ENCODE data around the gene AP3D1. TPM values are rescaled to one million over a fixed set of nuclear protein-coding genes. Genes with fewer than 3 reads are reported as not detected.

AP3D1 gene
- total RNA-seq, 1 donor from 2014 or later: 169 TPM

- Mint-ChIP-seq H3K9me3 (ENCODE audit: unreplicated experiment) (no peaks in the 10 kb centered on the region), H3K36me3 (ENCODE audit: low read depth, unreplicated experiment) (peaks cover 27% of the 10 kb centered on the region), H3K27ac (ENCODE audit: unreplicated experiment) (no peak overlapping the region), H3K4me3 (ENCODE audit: unreplicated experiment) (no peak overlapping the region), H3K4me1 (ENCODE audit: unreplicated experiment) (peaks cover 17% of the 10 kb centered on the region), H3K27me3 (ENCODE audit: unreplicated experiment) (peaks cover 24% of the 10 kb centered on the region)
- TF ChIP-seq, protein P1, sequence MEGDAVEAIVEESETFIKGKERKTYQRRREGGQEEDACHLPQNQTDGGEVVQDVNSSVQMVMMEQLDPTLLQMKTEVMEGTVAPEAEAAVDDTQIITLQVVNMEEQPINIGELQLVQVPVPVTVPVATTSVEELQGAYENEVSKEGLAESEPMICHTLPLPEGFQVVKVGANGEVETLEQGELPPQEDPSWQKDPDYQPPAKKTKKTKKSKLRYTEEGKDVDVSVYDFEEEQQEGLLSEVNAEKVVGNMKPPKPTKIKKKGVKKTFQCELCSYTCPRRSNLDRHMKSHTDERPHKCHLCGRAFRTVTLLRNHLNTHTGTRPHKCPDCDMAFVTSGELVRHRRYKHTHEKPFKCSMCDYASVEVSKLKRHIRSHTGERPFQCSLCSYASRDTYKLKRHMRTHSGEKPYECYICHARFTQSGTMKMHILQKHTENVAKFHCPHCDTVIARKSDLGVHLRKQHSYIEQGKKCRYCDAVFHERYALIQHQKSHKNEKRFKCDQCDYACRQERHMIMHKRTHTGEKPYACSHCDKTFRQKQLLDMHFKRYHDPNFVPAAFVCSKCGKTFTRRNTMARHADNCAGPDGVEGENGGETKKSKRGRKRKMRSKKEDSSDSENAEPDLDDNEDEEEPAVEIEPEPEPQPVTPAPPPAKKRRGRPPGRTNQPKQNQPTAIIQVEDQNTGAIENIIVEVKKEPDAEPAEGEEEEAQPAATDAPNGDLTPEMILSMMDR (IDR thresholded peaks at IDR 0.05; ENCODE audit: unreplicated experiment): no peak
- DNase-seq (ENCODE audit: low spot score): no peak
Measured at GRCh38 chr19:2081873-2082810, 69.2 kb downstream of the AP3D1 start.

GRCh38 chr19:2080336-2080988 is 70.9 kb downstream of the AP3D1 start:
- no peak for DNase-seq (ENCODE audit: low spot score)
- TF ChIP-seq, protein P1 (IDR thresholded peaks at IDR 0.05; ENCODE audit: unreplicated experiment): no peak
- Mint-ChIP-seq H3K27ac (ENCODE audit: unreplicated experiment) (no peak overlapping the region), H3K9me3 (ENCODE audit: unreplicated experiment) (no peaks in the 10 kb centered on the region), H3K27me3 (ENCODE audit: unreplicated experiment) (peaks cover 22% of the 10 kb centered on the region), H3K4me1 (ENCODE audit: unreplicated experiment) (peaks cover 9% of the 10 kb centered on the region), H3K4me3 (ENCODE audit: unreplicated experiment) (peak overlapping the region; percentile 27), H3K36me3 (ENCODE audit: low read depth, unreplicated experiment) (peaks cover 26% of the 10 kb centered on the region)

DNA sequence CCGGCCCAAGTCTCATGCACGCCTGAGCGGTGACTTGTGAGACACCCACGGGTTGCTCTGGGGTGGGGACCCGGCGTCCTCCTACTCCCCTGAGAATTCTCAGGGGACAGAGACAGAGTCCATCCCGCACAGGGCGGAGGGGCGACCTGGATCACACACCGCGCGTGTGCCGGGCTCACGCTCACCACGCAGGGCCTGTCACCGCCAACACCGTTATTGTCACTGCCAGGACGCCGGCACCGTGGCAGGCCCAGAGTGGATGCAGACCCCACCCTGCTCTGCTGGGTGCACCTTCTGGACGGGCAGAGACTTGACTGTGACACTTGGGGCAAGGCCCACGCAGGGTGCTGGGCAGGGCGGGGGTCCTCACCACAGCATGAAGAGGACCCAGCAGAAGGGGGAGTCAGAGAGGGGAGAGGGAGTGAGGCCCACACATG is 71.5 kb downstream of the AP3D1 start:
- Mint-ChIP-seq H3K4me3 (ENCODE audit: unreplicated experiment) (no peak overlapping the region), H3K4me1 (ENCODE audit: unreplicated experiment) (peaks cover 4% of the 10 kb centered on the region), H3K27ac (ENCODE audit: unreplicated experiment) (no peak overlapping the region), H3K36me3 (ENCODE audit: low read depth, unreplicated experiment) (peaks cover 21% of the 10 kb centered on the region), H3K9me3 (ENCODE audit: unreplicated experiment) (no peaks in the 10 kb centered on the region), H3K27me3 (ENCODE audit: unreplicated experiment) (peaks cover 18% of the 10 kb centered on the region)
- DNase-seq (ENCODE audit: low spot score): no peak
- TF ChIP-seq, protein P1 (IDR thresholded peaks at IDR 0.05; ENCODE audit: unreplicated experiment): no peak

DNA sequence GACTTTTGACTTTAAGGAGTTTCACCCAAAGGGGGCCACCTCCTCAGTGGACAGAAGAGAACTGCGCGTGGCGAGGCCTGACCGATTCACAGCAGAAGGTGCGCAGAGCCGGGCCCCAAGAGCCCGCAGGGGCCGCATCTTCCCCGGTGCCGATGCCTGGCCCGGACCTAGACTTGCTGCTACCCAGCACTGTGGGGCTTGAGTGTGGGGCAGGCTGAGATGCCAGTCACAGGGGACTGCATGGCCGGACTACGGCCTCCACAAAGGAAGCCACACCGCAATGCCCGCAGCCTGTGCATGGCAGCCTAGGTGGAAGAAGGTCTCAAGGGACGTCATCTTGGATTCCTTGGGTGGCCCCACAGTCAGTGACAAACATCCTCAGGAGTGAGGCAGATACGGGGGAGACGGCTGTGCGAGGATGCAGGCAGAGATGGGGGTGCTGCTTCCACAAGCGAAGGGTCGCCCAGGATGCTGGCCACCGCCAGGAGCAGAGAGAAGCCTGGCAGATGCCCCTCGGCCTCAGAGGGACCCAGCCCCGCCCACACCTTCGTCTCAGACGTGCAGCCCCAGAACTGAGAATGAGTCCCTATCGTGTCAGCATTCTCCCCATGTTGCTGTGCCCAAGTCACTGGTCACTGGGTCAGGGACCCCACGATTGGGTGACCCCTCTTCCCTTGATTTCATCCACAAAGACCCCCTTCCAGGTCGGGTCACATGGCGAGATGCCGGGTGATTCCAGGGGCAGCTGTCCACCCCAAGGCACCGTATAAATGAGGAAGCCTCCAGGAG is 72.1 kb downstream of the AP3D1 start:
- H3K4me3 Mint-ChIP-seq (ENCODE audit: unreplicated experiment): no peak overlapping the region

More for the DNA sequence above, 72.1 kb downstream of the AP3D1 start:
- Mint-ChIP-seq H3K4me1 (ENCODE audit: unreplicated experiment) (peaks cover 4% of the 10 kb centered on the region), H3K27ac (ENCODE audit: unreplicated experiment) (no peak overlapping the region), H3K36me3 (ENCODE audit: low read depth, unreplicated experiment) (peaks cover 22% of the 10 kb centered on the region), H3K9me3 (ENCODE audit: unreplicated experiment) (no peaks in the 10 kb centered on the region), H3K27me3 (ENCODE audit: unreplicated experiment) (peaks cover 18% of the 10 kb centered on the region)
- TF ChIP-seq, protein P1 (IDR thresholded peaks at IDR 0.05; ENCODE audit: unreplicated experiment): no peak
- DNase-seq (ENCODE audit: low spot score): no peak

Data from endothelial cell (in vitro differentiated cells).